Activated CD8-positive, alpha-beta memory T cell treated with anti-CD3 and anti-CD28 coated beads for 4 hours (primary cell): Measurements from ENCODE around the gene PRKAG2.

ENCODE experiments used
- DNase-seq, 2 donors: peaks; one replicate each; pipeline ENCODE4 v3.0.0-alpha.2; 2020; ENCODE audit warnings: low read depth in 2 of 2

The PRKAG2 gene

GRCh38 chr7:151678227-151678604 is 198.7 kb downstream of the PRKAG2 start:
- DNase-seq: no peak

DNA sequence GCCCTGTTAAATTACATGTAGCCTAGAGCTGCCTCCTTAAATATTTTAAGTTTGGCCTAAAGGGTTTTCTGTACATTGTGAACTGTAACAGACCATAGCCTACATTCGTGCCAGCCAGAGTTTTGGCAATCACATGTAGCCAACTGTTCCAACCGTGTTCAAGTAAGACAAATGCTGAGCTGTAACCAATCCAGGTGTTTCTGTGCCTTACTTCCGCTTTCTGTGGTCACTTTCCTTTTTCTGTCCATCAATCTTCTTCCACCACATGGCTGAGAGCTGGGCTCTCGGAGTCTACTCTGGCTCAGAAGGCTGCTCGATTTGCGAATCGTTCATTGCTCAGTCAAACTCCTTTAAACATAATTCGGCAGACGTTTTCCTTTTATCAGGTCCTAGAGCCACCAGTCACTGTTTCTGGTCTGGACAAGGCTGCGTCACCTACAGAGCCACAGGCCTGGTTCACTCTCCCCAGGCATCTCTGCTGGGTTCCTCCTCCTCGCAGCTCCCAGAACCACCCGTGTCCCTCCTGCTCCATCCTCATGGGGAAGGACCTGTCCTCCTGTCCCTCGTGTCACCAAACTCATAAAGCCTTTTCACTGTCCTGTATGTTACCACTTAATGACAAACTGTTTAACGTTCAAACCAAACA is 199.2 kb downstream of the PRKAG2 start:
- no peak for DNase-seq

- no peak for DNase-seq
These were observed 200.2 kb downstream of the PRKAG2 start for GRCh38 chr7:151676759-151677158.

- no peak for DNase-seq
These were observed 201.6 kb downstream of the PRKAG2 start for GRCh38 chr7:151675196-151675920.

- no peak for DNase-seq
These were observed 202.6 kb downstream of the PRKAG2 start for GRCh38 chr7:151674161-151674920.

- no peak for DNase-seq
These were observed 203.7 kb downstream of the PRKAG2 start for GRCh38 chr7:151673216-151673615.

DNA sequence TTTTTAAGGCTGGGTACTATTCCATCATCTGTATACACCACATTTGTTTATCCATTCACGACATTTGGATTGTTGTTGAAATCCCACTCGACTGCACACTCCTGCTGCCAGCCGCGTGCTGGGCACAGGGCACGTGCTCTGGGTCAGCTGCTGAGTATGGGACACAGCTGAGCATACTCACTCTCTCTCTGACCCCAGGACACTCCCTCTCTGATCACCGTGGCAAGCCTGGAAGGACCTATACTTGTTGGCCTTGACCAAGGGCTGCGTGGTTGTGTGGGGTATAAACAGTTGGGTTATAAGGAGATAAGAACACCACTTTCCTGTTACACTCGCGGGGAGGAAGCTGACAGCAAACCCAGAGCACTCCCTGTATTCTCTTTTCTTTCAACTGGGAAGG is 204.2 kb downstream of the PRKAG2 start:
- no peak for DNase-seq

DNA sequence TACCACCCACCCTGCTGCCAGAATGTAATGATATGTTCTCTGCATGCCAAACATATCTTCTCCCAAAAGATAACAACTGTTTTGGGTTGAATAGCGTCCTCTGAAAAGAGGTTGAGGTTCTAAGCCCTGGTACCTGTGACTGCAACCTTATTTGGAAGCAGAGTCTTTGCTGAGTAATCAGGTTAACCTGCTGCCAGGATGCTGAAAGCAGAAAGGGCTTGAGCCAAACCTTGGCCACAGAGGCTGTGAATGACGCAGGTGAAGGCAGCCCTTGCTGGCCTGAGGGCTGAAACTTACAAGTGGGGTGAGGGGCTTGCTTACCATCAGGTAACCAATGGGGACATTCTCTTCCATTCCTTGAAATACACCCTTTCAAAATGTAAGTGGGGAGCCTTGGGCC is 205.4 kb downstream of the PRKAG2 start:
- no peak for DNase-seq

- no peak for DNase-seq
These were observed 207.2 kb downstream of the PRKAG2 start for GRCh38 chr7:151669762-151670161.

GRCh38 chr7:151666886-151667285 is 210.0 kb downstream of the PRKAG2 start:
- no peak for DNase-seq

DNA sequence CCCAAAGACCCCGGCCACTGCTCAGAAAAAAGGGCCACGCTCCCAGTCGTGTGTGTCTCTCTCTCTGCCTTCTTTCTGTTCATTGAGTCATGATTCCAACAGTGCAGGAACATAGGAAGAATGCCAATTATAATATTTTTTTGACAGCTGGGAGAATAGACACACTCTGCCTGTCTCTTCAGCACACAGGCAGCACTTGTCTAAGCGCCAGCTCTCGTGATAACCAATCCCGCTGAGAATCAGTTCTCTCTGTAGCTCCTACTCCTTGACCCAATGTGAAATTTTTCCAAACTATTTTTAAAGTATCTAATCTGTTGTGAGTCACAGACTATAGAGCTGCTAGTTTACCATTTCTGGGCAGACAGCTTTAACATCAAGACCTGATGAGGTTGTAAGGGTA is 211.5 kb downstream of the PRKAG2 start:
- no peak for DNase-seq

GRCh38 chr7:151664268-151664667 is 212.6 kb downstream of the PRKAG2 start:
- DNase-seq: no peak

- DNase-seq: no peak
These were observed 213.4 kb downstream of the PRKAG2 start for GRCh38 chr7:151663382-151664100.

GRCh38 chr7:151662251-151662826 is 214.6 kb downstream of the PRKAG2 start:
- no peak for DNase-seq

- DNase-seq: no peak
These were observed 215.3 kb downstream of the PRKAG2 start for GRCh38 chr7:151661587-151661986.

GRCh38 chr7:151660141-151660540 is 216.8 kb downstream of the PRKAG2 start:
- DNase-seq: no peak

- DNase-seq: no peak
These were observed 217.7 kb downstream of the PRKAG2 start for GRCh38 chr7:151659219-151659618.

- DNase-seq: no peak
These were observed 218.1 kb downstream of the PRKAG2 start for GRCh38 chr7:151658778-151659177.

DNA sequence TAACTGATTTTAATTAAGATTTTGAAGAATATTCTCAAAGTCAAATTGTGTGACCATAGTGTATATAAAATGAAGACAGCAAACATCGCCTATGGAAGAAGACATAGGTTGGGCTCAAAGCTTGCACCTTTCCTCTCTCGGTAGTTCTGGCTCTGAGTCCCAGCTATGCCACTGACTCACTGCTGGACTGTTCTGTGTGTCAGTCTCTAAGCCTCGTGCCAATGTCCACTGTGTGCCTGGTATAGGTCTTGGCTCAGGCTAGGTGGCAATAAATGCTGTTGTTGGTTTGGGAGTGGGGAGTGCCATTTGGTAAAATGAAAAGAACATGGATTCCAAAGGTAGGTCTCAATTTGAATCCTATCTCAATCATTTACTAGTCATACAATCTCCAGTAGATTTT is 219.7 kb downstream of the PRKAG2 start:
- DNase-seq: no peak

DNA sequence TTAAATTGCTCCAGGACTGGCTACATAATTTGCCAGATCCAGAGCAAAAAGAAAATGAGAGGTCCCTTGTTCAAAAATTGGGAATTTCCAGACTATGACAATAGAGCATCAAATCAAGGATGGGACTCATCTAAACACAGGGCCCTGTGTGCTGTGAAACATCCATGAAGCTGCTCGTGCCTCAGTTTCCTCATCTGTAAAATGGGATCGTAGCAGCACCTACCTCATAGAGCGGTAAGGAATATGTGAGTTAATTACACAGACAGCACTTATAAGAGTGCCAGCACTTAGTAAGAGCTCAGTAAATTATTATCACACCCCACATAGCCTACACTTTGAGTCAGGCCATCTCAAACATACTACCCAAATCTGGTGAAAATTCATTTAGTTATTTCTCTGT is 221.4 kb downstream of the PRKAG2 start:
- no peak for DNase-seq

GRCh38 chr7:151652111-151652510 is 224.8 kb downstream of the PRKAG2 start:
- no peak for DNase-seq

DNA sequence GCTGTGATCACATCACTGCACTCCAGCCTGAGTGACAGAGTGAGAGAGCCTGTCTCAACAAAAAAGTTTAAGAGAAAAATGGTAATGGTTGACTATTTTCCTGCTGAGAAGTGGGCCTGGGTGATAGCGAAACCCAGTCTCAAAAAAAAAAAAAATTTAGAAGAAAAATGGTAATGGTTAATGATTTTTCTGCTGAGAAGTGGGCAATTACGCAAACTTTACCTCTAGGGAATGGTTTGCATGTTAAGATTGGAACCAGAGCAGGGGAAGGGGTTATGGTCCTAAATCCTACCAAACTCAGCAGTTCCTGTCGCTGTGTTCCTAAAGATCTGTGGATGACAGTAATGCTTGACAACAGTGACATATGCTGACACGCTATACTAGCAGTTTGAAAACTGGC is 226.8 kb downstream of the PRKAG2 start:
- no peak for DNase-seq
